ENCODE results near the gene IL17C.

IL17C gene

GRCh38 chr16:88616736-88617135 lies 21.6 kb upstream of the IL17C start:
- TF ChIP-seq CTCF (IDR thresholded peaks at IDR 0.05) = no peak
- Histone ChIP-seq H3K4me2 (ENCODE audit: low read length) (no peak overlapping the region), H3K9me3 (ENCODE audit: control insufficient read depth, low read length) (no peaks in the 10 kb centered on the region), H3K27ac (no peak overlapping the region), H3K36me3 (ENCODE audit: control insufficient read depth, insufficient read depth, low read length) (no peaks in the 10 kb centered on the region), H3K27me3 (ENCODE audit: control insufficient read depth, insufficient read depth, low read length) (no peaks in the 10 kb centered on the region), H3K4me1 (no peaks in the 10 kb centered on the region), H3K4me3 (ENCODE audit: low read depth, low read length) (no peak overlapping the region), H2AFZ (no peak overlapping the region), H3K9ac (no peak overlapping the region), H3K79me2 (peaks cover 22% of the 10 kb centered on the region)

GRCh38 chr16:88617268-88618031 lies 20.9 kb upstream of the IL17C start:
- no peak for TF ChIP-seq CTCF (IDR thresholded peaks at IDR 0.05)
- H3K36me3 ChIP-seq (ENCODE audit: control insufficient read depth, insufficient read depth, low read length) = no peaks in the 10 kb centered on the region
- H3K4me3 ChIP-seq (ENCODE audit: low read depth, low read length) = no peak overlapping the region
- no peak overlapping the region for H3K9ac ChIP-seq
- no peak overlapping the region for H2AFZ ChIP-seq
- H3K4me2 ChIP-seq (ENCODE audit: low read length) = no peak overlapping the region
- no peaks in the 10 kb centered on the region for H3K9me3 ChIP-seq (ENCODE audit: control insufficient read depth, low read length)
- H3K27ac ChIP-seq = no peak overlapping the region
- H3K4me1 ChIP-seq = no peaks in the 10 kb centered on the region
- peaks cover 24% of the 10 kb centered on the region for H3K79me2 ChIP-seq
- H3K27me3 ChIP-seq (ENCODE audit: control insufficient read depth, insufficient read depth, low read length) = no peaks in the 10 kb centered on the region

- Histone ChIP-seq H3K27me3 (ENCODE audit: control insufficient read depth, insufficient read depth, low read length) (no peaks in the 10 kb centered on the region), H3K4me2 (ENCODE audit: low read length) (no peak overlapping the region), H3K36me3 (ENCODE audit: control insufficient read depth, insufficient read depth, low read length) (no peaks in the 10 kb centered on the region), H2AFZ (no peak overlapping the region), H3K27ac (no peak overlapping the region), H3K4me1 (no peaks in the 10 kb centered on the region), H3K9ac (no peak overlapping the region), H3K4me3 (ENCODE audit: low read depth, low read length) (no peak overlapping the region), H3K9me3 (ENCODE audit: control insufficient read depth, low read length) (no peaks in the 10 kb centered on the region), H3K79me2 (peaks cover 24% of the 10 kb centered on the region)
- no peak for TF ChIP-seq CTCF (IDR thresholded peaks at IDR 0.05)
Observed at GRCh38 chr16:88618182-88618955, 20.0 kb upstream of the IL17C start.

- Histone ChIP-seq H3K9me3 (ENCODE audit: control insufficient read depth, low read length) (no peaks in the 10 kb centered on the region), H3K27ac (no peak overlapping the region), H3K4me2 (ENCODE audit: low read length) (no peak overlapping the region), H2AFZ (no peak overlapping the region), H3K27me3 (ENCODE audit: control insufficient read depth, insufficient read depth, low read length) (no peaks in the 10 kb centered on the region), H3K4me1 (no peaks in the 10 kb centered on the region), H3K79me2 (peaks cover 24% of the 10 kb centered on the region), H3K4me3 (ENCODE audit: low read depth, low read length) (no peak overlapping the region), H3K36me3 (ENCODE audit: control insufficient read depth, insufficient read depth, low read length) (no peaks in the 10 kb centered on the region), H3K9ac (no peak overlapping the region)
- TF ChIP-seq CTCF (IDR thresholded peaks at IDR 0.05) = no peak
Observed at GRCh38 chr16:88618956-88619667, 19.3 kb upstream of the IL17C start.

All from parathyroid adenoma (tissue), 2 donors.